Measurements from ENCODE around the gene TICAM2. TPM values are rescaled to one million over a fixed set of nuclear protein-coding genes. Genes with fewer than 3 reads are reported as not detected.

The TICAM2 gene
- total RNA-seq, 1 donor from 2014 or later: 5.8 TPM

- Histone ChIP-seq H3K27ac (no peak overlapping the region), H3K4me3 (no peak overlapping the region), H3K4me1 (peaks cover 20% of the 10 kb centered on the region), H3K9me3 (no peaks in the 10 kb centered on the region), H3K36me3 (peaks cover 3% of the 10 kb centered on the region), H3K27me3 (ENCODE audit: low read depth) (no peaks in the 10 kb centered on the region)
- DNase-seq (no peak), ATAC-seq (no peak)
- no peak for TF ChIP-seq CTCF (IDR thresholded peaks at IDR 0.05)
- intact Hi-C loops (cut with DNase I): no loop called here
Measured at GRCh38 chr5:115605436-115605835, 3.2 kb upstream of the TICAM2 start.

- no peak for DNase-seq
- intact Hi-C loops (cut with DNase I): no loop called here
- Histone ChIP-seq H3K27ac (peak overlapping the region; percentile 94), H3K27me3 (ENCODE audit: low read depth) (no peaks in the 10 kb centered on the region), H3K4me3 (peak overlapping the region; percentile 76), H3K36me3 (no peaks in the 10 kb centered on the region), H3K4me1 (peaks cover 37% of the 10 kb centered on the region), H3K9me3 (no peaks in the 10 kb centered on the region)
- TF ChIP-seq CTCF (IDR thresholded peaks at IDR 0.05): no peak
- peak; percentile 36 to 46 for ATAC-seq
Measured at GRCh38 chr5:115602591-115603125, 379 bp upstream of the TICAM2 start.

- peaks cover 37% of the 10 kb centered on the region for H3K4me1 ChIP-seq
- peak overlapping the region; percentile 76 for H3K4me3 ChIP-seq
- no peak for ATAC-seq
Measured at GRCh38 chr5:115600766-115601165, 1.5 kb downstream of the TICAM2 start.

GRCh38 chr5:115599924-115600323 is 2.4 kb downstream of the TICAM2 start:
- ATAC-seq (peak in 1 of 2 donors; percentile 23), DNase-seq (no peak)
- Histone ChIP-seq H3K36me3 (no peaks in the 10 kb centered on the region), H3K4me1 (peaks cover 37% of the 10 kb centered on the region), H3K4me3 (no peak overlapping the region), H3K9me3 (no peaks in the 10 kb centered on the region), H3K27ac (no peak overlapping the region), H3K27me3 (ENCODE audit: low read depth) (no peaks in the 10 kb centered on the region)
- intact Hi-C loops (cut with DNase I): no loop called here
- no peak for TF ChIP-seq CTCF (IDR thresholded peaks at IDR 0.05)

More at GRCh38 chr5:115600766-115601165, 1.5 kb downstream of the TICAM2 start:
- H3K36me3 ChIP-seq: no peaks in the 10 kb centered on the region
- TF ChIP-seq CTCF (IDR thresholded peaks at IDR 0.05): no peak
- H3K27me3 ChIP-seq (ENCODE audit: low read depth): no peaks in the 10 kb centered on the region
- H3K27ac ChIP-seq: no peak overlapping the region
- H3K9me3 ChIP-seq: no peaks in the 10 kb centered on the region
- intact Hi-C loops (cut with DNase I): no loop called here
- DNase-seq: no peak

GRCh38 chr5:115599502-115599901 is 2.8 kb downstream of the TICAM2 start:
- Histone ChIP-seq H3K36me3 (no peaks in the 10 kb centered on the region), H3K4me1 (peaks cover 37% of the 10 kb centered on the region), H3K27me3 (ENCODE audit: low read depth) (no peaks in the 10 kb centered on the region), H3K4me3 (no peak overlapping the region), H3K27ac (no peak overlapping the region), H3K9me3 (no peaks in the 10 kb centered on the region)
- peak; percentile 28 to 58 for ATAC-seq
- no peak for DNase-seq
- no peak for TF ChIP-seq CTCF (IDR thresholded peaks at IDR 0.05)
- intact Hi-C loops (cut with DNase I): no loop called here

All from lower lobe of right lung (tissue), 2 donors.